Activated naive CD8-positive, alpha-beta T cell treated with anti-CD3 and anti-CD28 coated beads, Interleukin-2, amount 10 ng/mL, durations not matched to agents 7 days and 5 days (primary cell): ENCODE measurements around the gene SGCB. TPM values are rescaled to one million over a fixed set of nuclear protein-coding genes. Genes with fewer than 3 reads are reported as not detected.

Experiments
- ATAC-seq: fragments of 150-1000 bp; cut with Tn5 transposase; one replicate; pipeline ENCODE4 v1.10.0; 2021; ENCODE audit warnings: low read depth, moderate library complexity
- POLR2A ChIA-PET: fragments of 350-600 bp; sonication (Branson Sonifier 250); formaldehyde crosslinking; loops from one replicate; lab custom pipeline; 2021; ENCODE audit warnings: antibody characterized with exemption; lab: Charles Lee
- DNase-seq: peaks from one replicate; pipeline ENCODE4 v3.0.0; 2021
- H3K27ac Mint-ChIP-seq: one replicate; pipeline ENCODE4 v1.8.0; 2022; ENCODE audit warnings: mild to moderate bottlenecking, mixed read lengths
- H3K27me3 Mint-ChIP-seq: one replicate; pipeline ENCODE4 v1.8.0; 2022; ENCODE audit warnings: mild to moderate bottlenecking, moderate library complexity, mixed read lengths
- H3K36me3 Mint-ChIP-seq: one replicate; pipeline ENCODE4 v1.8.0; 2021; ENCODE audit warnings: mild to moderate bottlenecking, mixed read lengths
- H3K4me1 Mint-ChIP-seq: one replicate; pipeline ENCODE4 v1.8.0; 2021; ENCODE audit warnings: mixed read lengths
- H3K4me3 Mint-ChIP-seq: one replicate; pipeline ENCODE4 v1.8.0; 2022; ENCODE audit warnings: mild to moderate bottlenecking, moderate library complexity, mixed read lengths
- H3K9me3 Mint-ChIP-seq: one replicate; pipeline ENCODE4 v1.8.0; 2021; ENCODE audit warnings: mixed read lengths
- total RNA-seq, 2 experiments: library from RNA; stranded (reverse); gene quantifications; one replicate each; pipeline ENCODE4 v1.2.3, GENCODE V29; 2021

The SGCB gene
- total RNA-seq, 2 experiments from 2014 or later, result 10.1 to 10.3 TPM

- H3K27ac Mint-ChIP-seq, result no peak overlapping the region
- POLR2A ChIA-PET, result no interaction called here
- H3K4me3 Mint-ChIP-seq, result peak overlapping the region; percentile 75
- H3K9me3 Mint-ChIP-seq, result peaks cover 1% of the 10 kb centered on the region
- peaks cover 1% of the 10 kb centered on the region for H3K36me3 Mint-ChIP-seq
- DNase-seq, result peak; percentile 31
- peak; percentile 36 for ATAC-seq
- H3K4me1 Mint-ChIP-seq, result peaks cover 8% of the 10 kb centered on the region
- peaks cover 75% of the 10 kb centered on the region for H3K27me3 Mint-ChIP-seq
These were observed 13.7 kb upstream of the SGCB start for GRCh38 chr4:52051615-52052474.

GRCh38 chr4:52051213-52051614, 13.1 kb upstream of the SGCB start, which contains the start of gene SPATA18:
Gene SPATA18, plus strand, starts transcription at chr4:52051304. Its CDS starts 401 bp downstream, at chr4:52051705.
- peaks cover 1% of the 10 kb centered on the region for H3K9me3 Mint-ChIP-seq
- POLR2A ChIA-PET, result no interaction called here
- peaks cover 78% of the 10 kb centered on the region for H3K27me3 Mint-ChIP-seq
- peak within 1 kb of the TSS; percentile 75 for H3K4me3 Mint-ChIP-seq
- H3K4me1 Mint-ChIP-seq, result peaks cover 8% of the 10 kb centered on the region
- H3K36me3 Mint-ChIP-seq, result peaks cover 1% of the 10 kb centered on the region
- DNase-seq, result peak; percentile 39
- peak; percentile 61 for ATAC-seq
- H3K27ac Mint-ChIP-seq, result no peak within 1 kb of the TSS

- POLR2A ChIA-PET, result no interaction called here
- Mint-ChIP-seq H3K36me3 (peaks cover 1% of the 10 kb centered on the region), H3K9me3 (peaks cover 1% of the 10 kb centered on the region), H3K4me3 (no peak overlapping the region), H3K4me1 (peaks cover 8% of the 10 kb centered on the region), H3K27me3 (peaks cover 77% of the 10 kb centered on the region), H3K27ac (no peak overlapping the region)
- DNase-seq (no peak), ATAC-seq (no peak)
These were observed 11.2 kb upstream of the SGCB start for GRCh38 chr4:52049266-52049665.

- peaks cover 66% of the 10 kb centered on the region for H3K27me3 Mint-ChIP-seq
- no peaks in the 10 kb centered on the region for H3K4me1 Mint-ChIP-seq
- H3K9me3 Mint-ChIP-seq, result peaks cover 1% of the 10 kb centered on the region
- no peak overlapping the region for H3K4me3 Mint-ChIP-seq
- DNase-seq (no peak), ATAC-seq (no peak)
- H3K27ac Mint-ChIP-seq, result no peak overlapping the region
- POLR2A ChIA-PET, result no interaction called here
- H3K36me3 Mint-ChIP-seq, result peaks cover 1% of the 10 kb centered on the region
These were observed 6.9 kb upstream of the SGCB start for GRCh38 chr4:52045028-52045427.

- peak overlapping the region; percentile 28 for H3K27ac Mint-ChIP-seq
- H3K36me3 Mint-ChIP-seq, result no peaks in the 10 kb centered on the region
- H3K4me3 Mint-ChIP-seq, result peak overlapping the region; percentile 82
- H3K4me1 Mint-ChIP-seq, result peaks cover 23% of the 10 kb centered on the region
- peak; percentile 65 for ATAC-seq
- POLR2A ChIA-PET, result interaction anchor here (0.8 to 1.0 kb wide), 3 partner anchors 21 to 204 kb away, joined by 3 to 4 read pairs (median 3); partner anchors contain the start of gene DCUN1D4
- no peaks in the 10 kb centered on the region for H3K9me3 Mint-ChIP-seq
- H3K27me3 Mint-ChIP-seq, result peaks cover 22% of the 10 kb centered on the region
- no peak for DNase-seq
These were observed 403 bp downstream of the SGCB start for GRCh38 chr4:52037689-52038102.

- H3K4me1 Mint-ChIP-seq, result peaks cover 23% of the 10 kb centered on the region
- H3K4me3 Mint-ChIP-seq, result peak overlapping the region; percentile 82
- ATAC-seq (no peak), DNase-seq (no peak)
- H3K36me3 Mint-ChIP-seq, result no peaks in the 10 kb centered on the region
- no peaks in the 10 kb centered on the region for H3K9me3 Mint-ChIP-seq
- H3K27me3 Mint-ChIP-seq, result peaks cover 16% of the 10 kb centered on the region
- H3K27ac Mint-ChIP-seq, result peak overlapping the region; percentile 28
- POLR2A ChIA-PET, result interaction anchor here (1.0 kb wide), 1 partner anchor 194 kb away, joined by 4 read pairs; the partner anchor contains the start of gene DCUN1D4
These were observed 1.1 kb downstream of the SGCB start for GRCh38 chr4:52036886-52037530.

GRCh38 chr4:52035190-52035589, 2.9 kb downstream of the SGCB start:
- no peak for DNase-seq
- no peak for ATAC-seq
- H3K4me1 Mint-ChIP-seq, result peaks cover 23% of the 10 kb centered on the region
- POLR2A ChIA-PET, result no interaction called here
- H3K4me3 Mint-ChIP-seq, result no peak overlapping the region
- no peak overlapping the region for H3K27ac Mint-ChIP-seq
- H3K36me3 Mint-ChIP-seq, result no peaks in the 10 kb centered on the region
- H3K9me3 Mint-ChIP-seq, result no peaks in the 10 kb centered on the region
- H3K27me3 Mint-ChIP-seq, result peaks cover 8% of the 10 kb centered on the region

- Mint-ChIP-seq H3K4me3 (no peak overlapping the region), H3K9me3 (no peaks in the 10 kb centered on the region), H3K27ac (no peak overlapping the region), H3K27me3 (no peaks in the 10 kb centered on the region), H3K4me1 (peaks cover 13% of the 10 kb centered on the region), H3K36me3 (peaks cover 4% of the 10 kb centered on the region)
- ATAC-seq, result no peak
- DNase-seq, result no peak
- POLR2A ChIA-PET, result no interaction called here
These were observed 6.1 kb downstream of the SGCB start for GRCh38 chr4:52032005-52032404.

- POLR2A ChIA-PET, result no interaction called here
- Mint-ChIP-seq H3K36me3 (peaks cover 4% of the 10 kb centered on the region), H3K27me3 (no peaks in the 10 kb centered on the region), H3K4me1 (no peaks in the 10 kb centered on the region), H3K9me3 (no peaks in the 10 kb centered on the region), H3K27ac (no peak overlapping the region), H3K4me3 (no peak overlapping the region)
- ATAC-seq (no peak), DNase-seq (no peak)
These were observed 9.1 kb downstream of the SGCB start for GRCh38 chr4:52028970-52029369.

- POLR2A ChIA-PET, result no interaction called here
- no peaks in the 10 kb centered on the region for H3K9me3 Mint-ChIP-seq
- DNase-seq, result no peak
- H3K27ac Mint-ChIP-seq, result no peak within 1 kb of the TSS
- ATAC-seq, result no peak
- H3K4me3 Mint-ChIP-seq, result no peak within 1 kb of the TSS
- H3K4me1 Mint-ChIP-seq, result no peaks in the 10 kb centered on the region
- H3K36me3 Mint-ChIP-seq, result no peaks in the 10 kb centered on the region
- H3K27me3 Mint-ChIP-seq, result no peaks in the 10 kb centered on the region
These were observed 18.0 kb downstream of the SGCB start, which contains the start of gene LRRC66 for GRCh38 chr4:52019936-52020657. Gene LRRC66, minus strand, starts transcription at chr4:52020363. Its CDS starts 2,750 bp downstream, at chr4:52017613.

GRCh38 chr4:52017814-52018213, 20.3 kb downstream of the SGCB start:
- DNase-seq (no peak), ATAC-seq (no peak)
- Mint-ChIP-seq H3K27ac (no peak overlapping the region), H3K4me3 (no peak overlapping the region), H3K27me3 (no peaks in the 10 kb centered on the region), H3K4me1 (no peaks in the 10 kb centered on the region), H3K9me3 (no peaks in the 10 kb centered on the region), H3K36me3 (no peaks in the 10 kb centered on the region)
- POLR2A ChIA-PET, result no interaction called here

- no peak for ATAC-seq
- Mint-ChIP-seq H3K4me1 (no peaks in the 10 kb centered on the region), H3K9me3 (no peaks in the 10 kb centered on the region), H3K27me3 (no peaks in the 10 kb centered on the region), H3K36me3 (no peaks in the 10 kb centered on the region), H3K4me3 (no peak overlapping the region), H3K27ac (no peak overlapping the region)
- no peak for DNase-seq
- POLR2A ChIA-PET, result no interaction called here
These were observed 21.1 kb downstream of the SGCB start for GRCh38 chr4:52016981-52017380.

- H3K27me3 Mint-ChIP-seq, result no peaks in the 10 kb centered on the region
- peaks cover 4% of the 10 kb centered on the region for H3K4me1 Mint-ChIP-seq
- ATAC-seq (no peak), DNase-seq (no peak)
- no peak overlapping the region for H3K4me3 Mint-ChIP-seq
- no peaks in the 10 kb centered on the region for H3K36me3 Mint-ChIP-seq
- POLR2A ChIA-PET, result no interaction called here
- H3K27ac Mint-ChIP-seq, result no peak overlapping the region
- no peaks in the 10 kb centered on the region for H3K9me3 Mint-ChIP-seq
These were observed 22.7 kb downstream of the SGCB start for GRCh38 chr4:52015366-52015765.
